Glutamatergic neuron (in vitro differentiated cells): ENCODE results near the gene PRDM16. TPM values are rescaled to one million over a fixed set of nuclear protein-coding genes. Genes with fewer than 3 reads are reported as not detected.

Source experiments
- DNase-seq: peaks from one replicate; pipeline ENCODE4 v3.0.0; 2022
- H3K27ac Mint-ChIP-seq: one replicate; pipeline ENCODE4 v1.8.0; 2020; ENCODE audit warnings: mild to moderate bottlenecking, mixed read lengths, inconsistent platforms; ENCODE audit not compliant: unreplicated experiment
- H3K27me3 Mint-ChIP-seq: one replicate; pipeline ENCODE4 v1.8.0; 2020; ENCODE audit warnings: mild to moderate bottlenecking, moderate library complexity, mixed read lengths, inconsistent platforms; ENCODE audit not compliant: unreplicated experiment
- H3K36me3 Mint-ChIP-seq: one replicate; pipeline ENCODE4 v1.8.0; 2020; ENCODE audit warnings: mild to moderate bottlenecking, mixed read lengths, inconsistent platforms; ENCODE audit not compliant: unreplicated experiment
- H3K4me1 Mint-ChIP-seq: one replicate; pipeline ENCODE4 v1.8.0; 2020; ENCODE audit warnings: mild to moderate bottlenecking, low read depth, mixed read lengths, inconsistent platforms; ENCODE audit not compliant: unreplicated experiment
- H3K4me3 Mint-ChIP-seq: one replicate; pipeline ENCODE4 v1.8.0; 2020; ENCODE audit warnings: mild to moderate bottlenecking, mixed read lengths, inconsistent platforms; ENCODE audit not compliant: unreplicated experiment
- H3K9me3 Mint-ChIP-seq: one replicate; pipeline ENCODE4 v1.8.0; 2020; ENCODE audit warnings: mild to moderate bottlenecking, moderate library complexity, mixed read lengths, inconsistent platforms; ENCODE audit not compliant: unreplicated experiment
- CTCF ChIP-seq: fragments of 200-600 bp; sonication (generic); IDR thresholded peaks from one replicate; pipeline ENCODE4 v1.5.0; 2021; ENCODE audit not compliant: partially characterized antibody, unreplicated experiment
- total RNA-seq: library from RNA; stranded (reverse); fragmentation: NEBNext Ultra II Directional; extraction: Animal tissue kit (Norgen Biotek cat#: 25700); gene quantifications from one replicate; pipeline ENCODE4 v1.2.1, GENCODE V29; 2021; ENCODE audit not compliant: unreplicated experiment

PRDM16 gene
- total RNA-seq, 1 donor from 2014 or later = 0.07 TPM

- Mint-ChIP-seq H3K27ac (no peak overlapping the region), H3K9me3 (peaks cover 4% of the 10 kb centered on the region), H3K4me3 (no peak overlapping the region), H3K36me3 (peaks cover 5% of the 10 kb centered on the region), H3K4me1 (peaks cover 5% of the 10 kb centered on the region), H3K27me3 (peaks cover 6% of the 10 kb centered on the region)
- TF ChIP-seq CTCF = no peak
- DNase-seq = no peak
Observed at GRCh38 chr1:3357526-3358297, 288.7 kb downstream of the PRDM16 start.

GRCh38 chr1:3359351-3359750 lies 290.3 kb downstream of the PRDM16 start:
- H3K27ac Mint-ChIP-seq = no peak overlapping the region

GRCh38 chr1:3359756-3360440 lies 290.9 kb downstream of the PRDM16 start:
- TF ChIP-seq CTCF = no peak
- Mint-ChIP-seq H3K36me3 (peaks cover 5% of the 10 kb centered on the region), H3K4me1 (peaks cover 5% of the 10 kb centered on the region), H3K27me3 (peaks cover 6% of the 10 kb centered on the region), H3K27ac (peak overlapping the region; percentile 64), H3K9me3 (peaks cover 4% of the 10 kb centered on the region), H3K4me3 (no peak overlapping the region)
- no peak for DNase-seq

More at GRCh38 chr1:3359351-3359750, 290.3 kb downstream of the PRDM16 start:
- peaks cover 6% of the 10 kb centered on the region for H3K27me3 Mint-ChIP-seq
- peaks cover 5% of the 10 kb centered on the region for H3K4me1 Mint-ChIP-seq
- no peak overlapping the region for H3K4me3 Mint-ChIP-seq
- DNase-seq = no peak
- peaks cover 4% of the 10 kb centered on the region for H3K9me3 Mint-ChIP-seq
- peaks cover 5% of the 10 kb centered on the region for H3K36me3 Mint-ChIP-seq
- no peak for TF ChIP-seq CTCF

- peaks cover 5% of the 10 kb centered on the region for H3K4me1 Mint-ChIP-seq
- TF ChIP-seq CTCF = no peak
- H3K9me3 Mint-ChIP-seq = peaks cover 4% of the 10 kb centered on the region
- H3K27me3 Mint-ChIP-seq = peaks cover 7% of the 10 kb centered on the region
- no peak overlapping the region for H3K27ac Mint-ChIP-seq
- peaks cover 5% of the 10 kb centered on the region for H3K36me3 Mint-ChIP-seq
- H3K4me3 Mint-ChIP-seq = no peak overlapping the region
- DNase-seq = no peak
Observed at GRCh38 chr1:3360646-3361257, 291.7 kb downstream of the PRDM16 start.
